Measurements from ENCODE around the gene CEP19. TPM values are rescaled to one million over a fixed set of nuclear protein-coding genes. Genes with fewer than 3 reads are reported as not detected.

The CEP19 gene
- polyA plus RNA-seq, 1 donor from 2014 or later: 43.1 TPM

GRCh38 chr3:196689941-196690660 lies 21.9 kb downstream of the CEP19 start:
- Histone ChIP-seq H3K36me3 (ENCODE audit: insufficient read depth, low read length) (no peaks in the 10 kb centered on the region), H3K9me2 (ENCODE audit: insufficient read depth, low read length) (no peaks in the 10 kb centered on the region), H3K9me3 (ENCODE audit: low read length) (no peaks in the 10 kb centered on the region), H3K4me3 (ENCODE audit: low read length) (no peak overlapping the region), H3K9ac (ENCODE audit: low read length) (no peak overlapping the region), H3K27me3 (ENCODE audit: insufficient read depth, low read depth, low read length) (no peaks in the 10 kb centered on the region), H3K27ac (ENCODE audit: low read length) (no peak overlapping the region), H3K4me2 (ENCODE audit: low read length) (no peak overlapping the region), H3K79me2 (replicated peaks; ENCODE audit: insufficient read depth, low read length) (no peaks in the 10 kb centered on the region), H3F3A (ENCODE audit: insufficient read depth, low read length, poor library complexity, severe bottlenecking) (no peaks in the 10 kb centered on the region), H4K20me1 (ENCODE audit: insufficient read depth) (no peaks in the 10 kb centered on the region), H2AFZ (ENCODE audit: low read depth, low read length) (no peak overlapping the region)
- TF ChIP-seq TAF1 (IDR thresholded peaks at IDR 0.05; ENCODE audit: low read depth) (no peak), EZH2 (IDR thresholded peaks at IDR 0.05; ENCODE audit: borderline replicate concordance, insufficient read depth, low read length, poor library complexity, severe bottlenecking) (no peak), SMC3 (conservative IDR thresholded peaks at IDR 0.05; ENCODE audit: poor library complexity) (no peak), RAD21 (conservative IDR thresholded peaks at IDR 0.05) (no peak), MXI1 (conservative IDR thresholded peaks at IDR 0.05; ENCODE audit: poor library complexity, severe bottlenecking) (no peak), EP300 (conservative IDR thresholded peaks at IDR 0.05; ENCODE audit: poor library complexity, severe bottlenecking) (no peak), POLR2AphosphoS5 (IDR thresholded peaks at IDR 0.05) (no peak)
- TF ChIP-seq, protein P1, sequence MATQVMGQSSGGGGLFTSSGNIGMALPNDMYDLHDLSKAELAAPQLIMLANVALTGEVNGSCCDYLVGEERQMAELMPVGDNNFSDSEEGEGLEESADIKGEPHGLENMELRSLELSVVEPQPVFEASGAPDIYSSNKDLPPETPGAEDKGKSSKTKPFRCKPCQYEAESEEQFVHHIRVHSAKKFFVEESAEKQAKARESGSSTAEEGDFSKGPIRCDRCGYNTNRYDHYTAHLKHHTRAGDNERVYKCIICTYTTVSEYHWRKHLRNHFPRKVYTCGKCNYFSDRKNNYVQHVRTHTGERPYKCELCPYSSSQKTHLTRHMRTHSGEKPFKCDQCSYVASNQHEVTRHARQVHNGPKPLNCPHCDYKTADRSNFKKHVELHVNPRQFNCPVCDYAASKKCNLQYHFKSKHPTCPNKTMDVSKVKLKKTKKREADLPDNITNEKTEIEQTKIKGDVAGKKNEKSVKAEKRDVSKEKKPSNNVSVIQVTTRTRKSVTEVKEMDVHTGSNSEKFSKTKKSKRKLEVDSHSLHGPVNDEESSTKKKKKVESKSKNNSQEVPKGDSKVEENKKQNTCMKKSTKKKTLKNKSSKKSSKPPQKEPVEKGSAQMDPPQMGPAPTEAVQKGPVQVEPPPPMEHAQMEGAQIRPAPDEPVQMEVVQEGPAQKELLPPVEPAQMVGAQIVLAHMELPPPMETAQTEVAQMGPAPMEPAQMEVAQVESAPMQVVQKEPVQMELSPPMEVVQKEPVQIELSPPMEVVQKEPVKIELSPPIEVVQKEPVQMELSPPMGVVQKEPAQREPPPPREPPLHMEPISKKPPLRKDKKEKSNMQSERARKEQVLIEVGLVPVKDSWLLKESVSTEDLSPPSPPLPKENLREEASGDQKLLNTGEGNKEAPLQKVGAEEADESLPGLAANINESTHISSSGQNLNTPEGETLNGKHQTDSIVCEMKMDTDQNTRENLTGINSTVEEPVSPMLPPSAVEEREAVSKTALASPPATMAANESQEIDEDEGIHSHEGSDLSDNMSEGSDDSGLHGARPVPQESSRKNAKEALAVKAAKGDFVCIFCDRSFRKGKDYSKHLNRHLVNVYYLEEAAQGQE (IDR thresholded peaks at IDR 0.05; ENCODE audit: borderline replicate concordance): no peak
- TF ChIP-seq, protein P2, sequence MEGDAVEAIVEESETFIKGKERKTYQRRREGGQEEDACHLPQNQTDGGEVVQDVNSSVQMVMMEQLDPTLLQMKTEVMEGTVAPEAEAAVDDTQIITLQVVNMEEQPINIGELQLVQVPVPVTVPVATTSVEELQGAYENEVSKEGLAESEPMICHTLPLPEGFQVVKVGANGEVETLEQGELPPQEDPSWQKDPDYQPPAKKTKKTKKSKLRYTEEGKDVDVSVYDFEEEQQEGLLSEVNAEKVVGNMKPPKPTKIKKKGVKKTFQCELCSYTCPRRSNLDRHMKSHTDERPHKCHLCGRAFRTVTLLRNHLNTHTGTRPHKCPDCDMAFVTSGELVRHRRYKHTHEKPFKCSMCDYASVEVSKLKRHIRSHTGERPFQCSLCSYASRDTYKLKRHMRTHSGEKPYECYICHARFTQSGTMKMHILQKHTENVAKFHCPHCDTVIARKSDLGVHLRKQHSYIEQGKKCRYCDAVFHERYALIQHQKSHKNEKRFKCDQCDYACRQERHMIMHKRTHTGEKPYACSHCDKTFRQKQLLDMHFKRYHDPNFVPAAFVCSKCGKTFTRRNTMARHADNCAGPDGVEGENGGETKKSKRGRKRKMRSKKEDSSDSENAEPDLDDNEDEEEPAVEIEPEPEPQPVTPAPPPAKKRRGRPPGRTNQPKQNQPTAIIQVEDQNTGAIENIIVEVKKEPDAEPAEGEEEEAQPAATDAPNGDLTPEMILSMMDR (IDR thresholded peaks at IDR 0.05; ENCODE audit: poor library complexity, severe bottlenecking): no peak

- H4K20me1 ChIP-seq (ENCODE audit: insufficient read depth): no peaks in the 10 kb centered on the region
- no peak overlapping the region for H2AFZ ChIP-seq (ENCODE audit: low read depth, low read length)
- TF ChIP-seq POLR2AphosphoS5 (IDR thresholded peaks at IDR 0.05): no peak
- no peak for TF ChIP-seq MXI1 (conservative IDR thresholded peaks at IDR 0.05; ENCODE audit: poor library complexity, severe bottlenecking)
- TF ChIP-seq, protein P2 (IDR thresholded peaks at IDR 0.05; ENCODE audit: poor library complexity, severe bottlenecking): no peak
- TF ChIP-seq, protein P1 (IDR thresholded peaks at IDR 0.05; ENCODE audit: borderline replicate concordance): no peak
- TF ChIP-seq RAD21 (conservative IDR thresholded peaks at IDR 0.05): no peak
- TF ChIP-seq EP300 (conservative IDR thresholded peaks at IDR 0.05; ENCODE audit: poor library complexity, severe bottlenecking): no peak
- no peak for TF ChIP-seq SMC3 (conservative IDR thresholded peaks at IDR 0.05; ENCODE audit: poor library complexity)
- TF ChIP-seq EZH2 (IDR thresholded peaks at IDR 0.05; ENCODE audit: borderline replicate concordance, insufficient read depth, low read length, poor library complexity, severe bottlenecking): no peak
- no peak for TF ChIP-seq TAF1 (IDR thresholded peaks at IDR 0.05; ENCODE audit: low read depth)
- no peaks in the 10 kb centered on the region for H3K9me3 ChIP-seq (ENCODE audit: low read length)
- H3K27me3 ChIP-seq (ENCODE audit: insufficient read depth, low read depth, low read length): no peaks in the 10 kb centered on the region
- no peak overlapping the region for H3K4me3 ChIP-seq (ENCODE audit: low read length)
- H3K4me2 ChIP-seq (ENCODE audit: low read length): no peak overlapping the region
- no peaks in the 10 kb centered on the region for H3K9me2 ChIP-seq (ENCODE audit: insufficient read depth, low read length)
- no peak overlapping the region for H3K27ac ChIP-seq (ENCODE audit: low read length)
- H3F3A ChIP-seq (ENCODE audit: insufficient read depth, low read length, poor library complexity, severe bottlenecking): no peaks in the 10 kb centered on the region
- H3K9ac ChIP-seq (ENCODE audit: low read length): no peak overlapping the region
- no peaks in the 10 kb centered on the region for H3K79me2 ChIP-seq (replicated peaks; ENCODE audit: insufficient read depth, low read length)
- no peaks in the 10 kb centered on the region for H3K36me3 ChIP-seq (ENCODE audit: insufficient read depth, low read length)
Observed at GRCh38 chr3:196688349-196688748, 23.7 kb downstream of the CEP19 start.

All from neural cell (in vitro differentiated cells).